Right lung (tissue), 10 donors: ENCODE measurements around the gene RPE. TPM values are rescaled to one million over a fixed set of nuclear protein-coding genes. Genes with fewer than 3 reads are reported as not detected.

Experiments
- DNase-seq, 2 donors: peaks; one replicate each; pipeline ENCODE4 v3.0.0-alpha.2; 2013
- long read RNA-seq, 8 donors: transcript quantifications; one replicate each; lab custom pipeline, GENCODE V29; 2026
- polyA plus RNA-seq, 5 donors: library from polyadenylated mRNA; unstranded; fragments of 120-200 nt; gene quantifications; one replicate each; pipeline versions ENCODE4 v1.2.1 to v1.2.3, GENCODE V29; 2013; ENCODE audit warnings: inconsistent platforms in 1 of 5, low replicate concordance in 1 of 5; ENCODE audit not compliant: insufficient read length in 5 of 5, insufficient read depth in 1 of 5

The RPE gene
- 10 to 100 TPM; 44.1 to 65.4 (median 60.5) TPM for polyA plus RNA-seq
- long read RNA-seq, donor 1, transcript RPE-202 (6 exons, 2,569 nt) = major isoform, 18 of 35 reads
- long read RNA-seq, donor 1, partial matches to known transcripts = 14 of 35 reads
- long read RNA-seq, donor 1, other reads (novel, unspliced or antisense) = 0 of 35 reads
- long read RNA-seq, donor 2, transcript RPE-202 (6 exons, 2,569 nt) = major isoform, 13 of 15 reads
- long read RNA-seq, donor 2, partial matches to known transcripts = 0 of 15 reads
- long read RNA-seq, donor 2, other reads (novel, unspliced or antisense) = 0 of 15 reads
- long read RNA-seq, donor 3, transcript RPE-202 (6 exons, 2,569 nt) = major isoform, 20 of 20 reads
- long read RNA-seq, donor 3, partial matches to known transcripts = 0 of 20 reads
- long read RNA-seq, donor 3, other reads (novel, unspliced or antisense) = 0 of 20 reads
- long read RNA-seq, donor 4, transcript RPE-202 (6 exons, 2,569 nt) = major isoform, 7 of 8 reads
- long read RNA-seq, donor 4, partial matches to known transcripts = 0 of 8 reads
- long read RNA-seq, donor 4, other reads (novel, unspliced or antisense) = 0 of 8 reads
- long read RNA-seq, donor 5, transcript RPE-202 (6 exons, 2,569 nt) = major isoform, 21 of 27 reads
- long read RNA-seq, donor 5, partial matches to known transcripts = 0 of 27 reads
- long read RNA-seq, donor 5, other reads (novel, unspliced or antisense) = 0 of 27 reads
- long read RNA-seq, donor 6, transcript RPE-202 (6 exons, 2,569 nt) = major isoform, 21 of 26 reads
- long read RNA-seq, donor 6, partial matches to known transcripts = 0 of 26 reads
- long read RNA-seq, donor 6, other reads (novel, unspliced or antisense) = 0 of 26 reads
- long read RNA-seq, donor 7, transcript RPE-202 (6 exons, 2,569 nt) = major isoform, 16 of 21 reads
- long read RNA-seq, donor 7, partial matches to known transcripts = 0 of 21 reads
- long read RNA-seq, donor 7, other reads (novel, unspliced or antisense) = 0 of 21 reads
- long read RNA-seq, donor 8, transcript RPE-202 (6 exons, 2,569 nt) = major isoform, 8 of 25 reads
- long read RNA-seq, donor 8, partial matches to known transcripts = 17 of 25 reads
- long read RNA-seq, donor 8, other reads (novel, unspliced or antisense) = 0 of 25 reads

- peak; percentile 92 to 93 for DNase-seq
These were observed at the start of gene RPE for GRCh38 chr2:210002158-210003157. Gene RPE (plus strand): TSS chr2:210002638. CDS start chr2:210002662, 24 bp downstream.

GRCh38 chr2:209956271-209956670 lies 46.2 kb upstream of the RPE start:
- no peak for DNase-seq

GRCh38 chr2:209958016-209958415 lies 44.4 kb upstream of the RPE start:
- no peak for DNase-seq

GRCh38 chr2:209960045-209960444 lies 42.4 kb upstream of the RPE start:
- DNase-seq = no peak

GRCh38 chr2:209960676-209961630 lies 41.5 kb upstream of the RPE start:
- DNase-seq = peak in 1 of 2 donors; percentile 40

- no peak for DNase-seq
These were observed 36.7 kb upstream of the RPE start for GRCh38 chr2:209965723-209966122.

- DNase-seq = no peak
These were observed 32.7 kb upstream of the RPE start for GRCh38 chr2:209969692-209970091.

- DNase-seq = no peak
These were observed 32.2 kb upstream of the RPE start for GRCh38 chr2:209970271-209970670.

- no peak for DNase-seq
These were observed 31.7 kb upstream of the RPE start for GRCh38 chr2:209970711-209971110.

GRCh38 chr2:209973328-209973727 lies 29.1 kb upstream of the RPE start:
- no peak for DNase-seq

- DNase-seq = no peak
These were observed 27.9 kb upstream of the RPE start for GRCh38 chr2:209974576-209974975.

- DNase-seq = no peak
These were observed 25.6 kb upstream of the RPE start for GRCh38 chr2:209976698-209977385.

GRCh38 chr2:209977386-209978239 lies 24.8 kb upstream of the RPE start:
- DNase-seq = no peak

GRCh38 chr2:209984291-209984690 lies 18.1 kb upstream of the RPE start:
- DNase-seq = no peak

GRCh38 chr2:209985874-209986273 lies 16.6 kb upstream of the RPE start:
- DNase-seq = no peak

GRCh38 chr2:209986415-209986814 lies 16.0 kb upstream of the RPE start:
- DNase-seq = no peak

GRCh38 chr2:209988010-209988409 lies 14.4 kb upstream of the RPE start:
- DNase-seq = no peak

GRCh38 chr2:209990838-209991237 lies 11.6 kb upstream of the RPE start:
- no peak for DNase-seq
